DND-41 (cell line): Measurements from ENCODE around the gene KERA.

ENCODE experiments used
- ATAC-seq: fragments of 200-7000 bp; cut with Tn5 transposase; 3 replicates; pipeline ENCODE4 v1.9.1; 2021; ENCODE audit warnings: low read depth; ENCODE audit not compliant: insufficient read depth
- DNase-seq: peaks from one replicate; pipeline ENCODE4 v3.0.0-alpha.2; 2020
- H2AFZ ChIP-seq: 2 replicates; pipeline ENCODE4 v1.6.0; 2012; ENCODE audit warnings: low read depth, low read length
- H3K27ac ChIP-seq: 2 replicates; pipeline ENCODE4 v1.5.1; 2012; ENCODE audit warnings: low read length, inconsistent platforms
- H3K27me3 ChIP-seq: fragments of 200-600 bp; sonication (generic); 2 replicates; pipeline ENCODE4 v1.6.0; 2012; ENCODE audit warnings: low read length, mild to moderate bottlenecking, inconsistent platforms; ENCODE audit not compliant: insufficient read depth, poor library complexity
- H3K36me3 ChIP-seq: 2 replicates; pipeline ENCODE4 v1.5.1; 2012; ENCODE audit warnings: low read length, inconsistent platforms; ENCODE audit not compliant: insufficient read depth
- H3K4me1 ChIP-seq: 2 replicates; pipeline ENCODE4 v1.5.1; 2012; ENCODE audit warnings: mild to moderate bottlenecking, low read length; ENCODE audit not compliant: insufficient read depth
- H3K4me2 ChIP-seq: 2 replicates; pipeline ENCODE4 v1.6.0; 2012; ENCODE audit warnings: mild to moderate bottlenecking, moderate library complexity, low read length, inconsistent platforms; ENCODE audit not compliant: insufficient read depth
- H3K4me3 ChIP-seq, 2 experiments: fragments of 200-600 bp in 1 of 2; shearing (Covaris generic) in 1 of 2; 2 replicates each; pipeline ENCODE4 v1.5.1; 2012 to 2016; ENCODE audit warnings: inconsistent platforms in 2 of 2, low read length in 2 of 2, mild to moderate bottlenecking in 2 of 2, low read depth in 1 of 2, moderate library complexity in 1 of 2
- H3K79me2 ChIP-seq: 2 replicates; pipeline ENCODE4 v1.6.0; 2012; ENCODE audit warnings: low read length, inconsistent platforms; ENCODE audit not compliant: insufficient read depth
- H3K9ac ChIP-seq: 2 replicates; pipeline ENCODE4 v1.6.0; 2012; ENCODE audit warnings: low read depth, mild to moderate bottlenecking, inconsistent platforms, low read length, moderate library complexity
- H3K9me3 ChIP-seq: 2 replicates; pipeline ENCODE4 v1.5.1; 2012; ENCODE audit warnings: low read length, moderate library complexity, mild to moderate bottlenecking, inconsistent platforms; ENCODE audit not compliant: insufficient read depth, severe bottlenecking
- H4K20me1 ChIP-seq: 2 replicates; pipeline ENCODE4 v1.6.0; 2012; ENCODE audit warnings: low read length; ENCODE audit not compliant: insufficient read depth
- EZH2 ChIP-seq: IDR thresholded peaks from 3 replicates; pipeline ENCODE4 v1.6.1; 2012; ENCODE audit warnings: borderline replicate concordance, low read depth, mild to moderate bottlenecking, moderate library complexity, low read length, inconsistent platforms; ENCODE audit not compliant: severe bottlenecking
- TF ChIP-seq, protein P1 (sequence below): IDR thresholded peaks from 2 replicates; pipeline ENCODE4 v1.5.1; 2012; ENCODE audit warnings: borderline replicate concordance, low read length, moderate library complexity, mild to moderate bottlenecking; ENCODE audit not compliant: poor library complexity, severe bottlenecking; ENCODE audit errors: extremely low read depth

Gene KERA

DNA sequence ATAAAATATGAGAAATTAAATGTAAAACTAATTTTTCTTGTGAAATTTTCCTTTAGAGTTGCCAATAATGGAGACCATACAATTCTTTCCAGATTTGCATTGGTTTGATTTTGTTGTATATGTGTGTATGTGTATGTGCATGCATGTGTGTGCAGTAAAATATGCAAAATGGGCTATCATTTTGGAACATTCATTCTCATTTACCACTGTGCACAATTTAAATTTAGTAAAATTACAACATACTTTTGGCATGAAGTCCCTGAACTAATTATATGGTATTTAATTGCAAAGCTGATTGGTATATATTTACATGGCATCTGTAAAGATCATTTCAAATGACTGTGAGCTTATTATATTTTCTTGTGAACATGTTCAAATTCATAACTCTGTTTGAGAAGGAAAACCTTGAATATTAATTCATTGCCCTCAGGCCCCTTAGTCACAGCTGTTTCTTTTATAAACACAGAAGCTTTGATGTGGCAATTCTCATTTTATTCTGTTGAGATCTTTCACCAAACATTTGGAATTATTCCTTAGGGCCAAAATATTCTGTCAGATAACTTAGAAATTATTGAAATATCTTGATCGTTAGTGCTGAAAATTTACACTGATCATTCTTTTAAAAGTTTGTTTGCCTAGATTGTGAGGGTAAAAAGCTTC lies 17.6 kb downstream of the KERA start:
- no peak overlapping the region for H3K9ac ChIP-seq
- TF ChIP-seq, protein P1, sequence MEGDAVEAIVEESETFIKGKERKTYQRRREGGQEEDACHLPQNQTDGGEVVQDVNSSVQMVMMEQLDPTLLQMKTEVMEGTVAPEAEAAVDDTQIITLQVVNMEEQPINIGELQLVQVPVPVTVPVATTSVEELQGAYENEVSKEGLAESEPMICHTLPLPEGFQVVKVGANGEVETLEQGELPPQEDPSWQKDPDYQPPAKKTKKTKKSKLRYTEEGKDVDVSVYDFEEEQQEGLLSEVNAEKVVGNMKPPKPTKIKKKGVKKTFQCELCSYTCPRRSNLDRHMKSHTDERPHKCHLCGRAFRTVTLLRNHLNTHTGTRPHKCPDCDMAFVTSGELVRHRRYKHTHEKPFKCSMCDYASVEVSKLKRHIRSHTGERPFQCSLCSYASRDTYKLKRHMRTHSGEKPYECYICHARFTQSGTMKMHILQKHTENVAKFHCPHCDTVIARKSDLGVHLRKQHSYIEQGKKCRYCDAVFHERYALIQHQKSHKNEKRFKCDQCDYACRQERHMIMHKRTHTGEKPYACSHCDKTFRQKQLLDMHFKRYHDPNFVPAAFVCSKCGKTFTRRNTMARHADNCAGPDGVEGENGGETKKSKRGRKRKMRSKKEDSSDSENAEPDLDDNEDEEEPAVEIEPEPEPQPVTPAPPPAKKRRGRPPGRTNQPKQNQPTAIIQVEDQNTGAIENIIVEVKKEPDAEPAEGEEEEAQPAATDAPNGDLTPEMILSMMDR = no peak
- DNase-seq = no peak
- no peak overlapping the region for H2AFZ ChIP-seq
- no peak overlapping the region for H3K4me2 ChIP-seq
- no peaks in the 10 kb centered on the region for H3K36me3 ChIP-seq
- ATAC-seq = no peak
- no peaks in the 10 kb centered on the region for H3K9me3 ChIP-seq
- H3K27ac ChIP-seq = no peak overlapping the region
- H3K79me2 ChIP-seq = no peaks in the 10 kb centered on the region
- H4K20me1 ChIP-seq = no peaks in the 10 kb centered on the region
- H3K4me3 ChIP-seq = no peak overlapping the region
- H3K27me3 ChIP-seq = no peaks in the 10 kb centered on the region
- no peaks in the 10 kb centered on the region for H3K4me1 ChIP-seq

GRCh38 chr12:91037276-91037675 lies 20.5 kb downstream of the KERA start:
- TF ChIP-seq, protein P1 = no peak
- no peak for TF ChIP-seq EZH2
- Histone ChIP-seq H3K9ac (no peak overlapping the region), H2AFZ (no peak overlapping the region), H3K27ac (no peak overlapping the region), H3K79me2 (no peaks in the 10 kb centered on the region), H3K36me3 (no peaks in the 10 kb centered on the region), H3K4me1 (no peaks in the 10 kb centered on the region), H4K20me1 (no peaks in the 10 kb centered on the region), H3K4me3 (no peak overlapping the region), H3K9me3 (no peaks in the 10 kb centered on the region), H3K27me3 (no peaks in the 10 kb centered on the region), H3K4me2 (no peak overlapping the region)
- DNase-seq = no peak
- no peak for ATAC-seq

- no peak overlapping the region for H3K4me2 ChIP-seq
- H3K27ac ChIP-seq = no peak overlapping the region
- no peak for DNase-seq
- H3K27me3 ChIP-seq = peaks cover 2% of the 10 kb centered on the region
- no peak overlapping the region for H3K9ac ChIP-seq
- no peak overlapping the region for H2AFZ ChIP-seq
- H3K4me1 ChIP-seq = no peaks in the 10 kb centered on the region
- no peak for ATAC-seq
- no peaks in the 10 kb centered on the region for H4K20me1 ChIP-seq
- H3K79me2 ChIP-seq = no peaks in the 10 kb centered on the region
- no peak overlapping the region for H3K4me3 ChIP-seq
- H3K9me3 ChIP-seq = no peaks in the 10 kb centered on the region
- H3K36me3 ChIP-seq = no peaks in the 10 kb centered on the region
- no peak for TF ChIP-seq EZH2
- TF ChIP-seq, protein P1 = no peak
Observed at GRCh38 chr12:91033251-91033650, 24.6 kb downstream of the KERA start.
